Type B pancreatic cell (in vitro differentiated cells): Measurements from ENCODE around the gene TRAT1. TPM values are rescaled to one million over a fixed set of nuclear protein-coding genes. Genes with fewer than 3 reads are reported as not detected.

ENCODE experiments used
- DNase-seq: peaks from one replicate; pipeline ENCODE4 v3.0.0; 2021; ENCODE audit warnings: mixed read lengths; ENCODE audit not compliant: unreplicated experiment; ENCODE audit errors: extremely low spot score
- H3K27ac Mint-ChIP-seq: 2 replicates; pipeline ENCODE4 v1.8.0; 2021; ENCODE audit warnings: mild to moderate bottlenecking, mixed read lengths
- H3K27me3 Mint-ChIP-seq: 2 replicates; pipeline ENCODE4 v1.8.0; 2021; ENCODE audit warnings: mixed read lengths
- H3K36me3 Mint-ChIP-seq: 2 replicates; pipeline ENCODE4 v1.8.0; 2021; ENCODE audit warnings: mixed read lengths
- H3K4me1 Mint-ChIP-seq: one replicate; pipeline ENCODE4 v1.8.0; 2021; ENCODE audit warnings: mixed read lengths; ENCODE audit not compliant: unreplicated experiment
- H3K4me3 Mint-ChIP-seq: 2 replicates; pipeline ENCODE4 v1.8.0; 2021; ENCODE audit warnings: mild to moderate bottlenecking, mixed read lengths
- H3K9me3 Mint-ChIP-seq: 2 replicates; pipeline ENCODE4 v1.8.0; 2021; ENCODE audit warnings: mixed read lengths
- CTCF ChIP-seq: fragments of 200-600 bp; sonication (generic); conservative IDR thresholded peaks from 2 replicates; pipeline ENCODE4 v1.5.0; 2021; ENCODE audit warnings: antibody characterized with exemption, mild to moderate bottlenecking
- total RNA-seq: library from RNA; stranded (reverse); gene quantifications from 2 replicates; pipeline ENCODE4 v1.2.1, GENCODE V29; 2021; ENCODE audit warnings: low replicate concordance

Gene TRAT1
- total RNA-seq, 1 donor from 2014 or later, result not detected

DNA sequence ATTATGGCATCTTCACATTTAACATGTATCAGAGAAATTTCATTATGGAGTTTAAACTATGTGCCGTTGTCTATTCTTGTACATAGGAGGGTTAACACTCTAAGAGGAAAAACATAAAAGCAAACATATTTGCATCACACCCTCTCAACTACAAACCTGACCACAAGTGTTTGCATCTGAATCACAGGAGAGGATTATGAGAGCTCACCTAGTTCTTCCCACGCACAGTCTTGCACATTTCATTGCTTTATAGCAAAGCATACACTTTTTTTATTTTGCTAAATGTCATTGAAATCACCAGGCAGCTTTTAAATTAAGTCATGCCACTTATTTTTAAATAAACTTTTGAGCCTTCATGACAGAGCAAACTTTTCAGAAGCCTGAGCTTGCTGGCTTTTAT lies 12.5 kb downstream of the TRAT1 start:
- Mint-ChIP-seq H3K4me3 (no peak overlapping the region), H3K36me3 (no peaks in the 10 kb centered on the region), H3K27ac (no peak overlapping the region), H3K4me1 (no peaks in the 10 kb centered on the region), H3K9me3 (no peaks in the 10 kb centered on the region), H3K27me3 (no peaks in the 10 kb centered on the region)
- DNase-seq, result no peak
- no peak for TF ChIP-seq CTCF

DNA sequence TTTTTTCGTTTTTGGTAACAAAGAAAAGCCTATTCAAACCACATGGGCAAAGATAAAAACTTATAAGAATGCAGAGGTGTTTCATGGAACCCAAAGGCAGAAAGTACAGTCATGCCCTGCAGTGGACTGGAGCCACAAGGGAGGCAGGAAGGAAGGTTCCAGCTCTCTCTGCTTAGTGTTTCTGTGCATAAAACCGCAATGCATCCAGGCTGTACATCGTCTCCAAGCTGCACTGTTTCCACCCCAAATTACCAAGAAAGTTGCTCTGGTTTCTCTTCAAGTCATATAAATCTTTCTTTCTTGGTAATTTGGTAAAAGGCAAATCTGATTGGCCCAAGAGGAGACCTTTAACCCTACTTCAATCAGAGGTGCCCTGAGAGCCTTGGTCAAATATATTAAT lies 15.8 kb downstream of the TRAT1 start:
- TF ChIP-seq CTCF, result no peak
- Mint-ChIP-seq H3K9me3 (no peaks in the 10 kb centered on the region), H3K27ac (no peak overlapping the region), H3K4me1 (no peaks in the 10 kb centered on the region), H3K27me3 (no peaks in the 10 kb centered on the region), H3K36me3 (no peaks in the 10 kb centered on the region), H3K4me3 (no peak overlapping the region)
- no peak for DNase-seq

- no peak overlapping the region for H3K27ac Mint-ChIP-seq
- H3K27me3 Mint-ChIP-seq, result peaks cover 3% of the 10 kb centered on the region
- H3K4me3 Mint-ChIP-seq, result no peak overlapping the region
- no peaks in the 10 kb centered on the region for H3K36me3 Mint-ChIP-seq
- no peak for TF ChIP-seq CTCF
- no peaks in the 10 kb centered on the region for H3K4me1 Mint-ChIP-seq
- no peak for DNase-seq
- no peaks in the 10 kb centered on the region for H3K9me3 Mint-ChIP-seq
Observed at GRCh38 chr3:108845709-108846293, 23.2 kb downstream of the TRAT1 start.

DNA sequence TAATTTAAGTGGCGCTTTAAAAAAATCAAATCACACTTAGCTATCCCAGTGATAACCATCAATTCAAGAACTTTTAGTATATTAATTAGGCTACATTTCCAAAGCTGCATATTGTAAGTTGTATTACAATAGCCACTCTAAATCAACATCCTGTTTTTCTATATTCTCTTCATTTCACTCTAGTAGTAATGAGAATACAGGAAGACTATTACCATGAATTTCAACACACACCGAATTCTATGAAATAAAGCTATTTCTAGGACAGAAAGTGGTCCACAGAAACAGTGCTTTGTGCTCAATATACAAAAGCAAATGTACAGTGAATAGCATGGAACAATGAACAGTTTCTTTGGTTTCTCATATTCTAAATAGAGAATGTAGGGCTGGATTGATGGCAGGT lies 24.6 kb downstream of the TRAT1 start:
- peaks cover 3% of the 10 kb centered on the region for H3K27me3 Mint-ChIP-seq
- H3K9me3 Mint-ChIP-seq, result no peaks in the 10 kb centered on the region
- H3K36me3 Mint-ChIP-seq, result no peaks in the 10 kb centered on the region

DNA sequence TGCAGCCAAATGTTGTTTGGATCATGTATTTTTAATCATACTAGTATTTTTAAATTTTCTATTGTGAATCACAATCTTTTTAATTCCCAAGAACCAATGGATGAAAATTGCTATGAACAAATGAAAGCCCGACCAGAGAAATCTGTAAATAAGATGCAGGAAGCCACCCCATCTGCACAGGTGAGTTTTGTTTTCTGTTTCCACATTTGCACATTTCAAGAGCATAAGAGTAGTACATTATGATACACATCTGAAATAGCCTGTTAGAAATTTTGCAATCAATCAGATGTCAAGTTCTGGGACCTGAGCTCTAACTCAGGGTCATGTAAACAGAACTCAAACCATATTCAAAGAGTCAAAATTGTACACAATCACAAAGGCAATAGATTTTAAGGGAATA lies 26.5 kb downstream of the TRAT1 start:
- Mint-ChIP-seq H3K4me3 (no peak overlapping the region), H3K9me3 (no peaks in the 10 kb centered on the region), H3K36me3 (no peaks in the 10 kb centered on the region), H3K4me1 (no peaks in the 10 kb centered on the region), H3K27ac (no peak overlapping the region), H3K27me3 (peaks cover 3% of the 10 kb centered on the region)
- TF ChIP-seq CTCF, result no peak
- DNase-seq, result no peak

More for the DNA sequence above, 24.6 kb downstream of the TRAT1 start:
- no peaks in the 10 kb centered on the region for H3K4me1 Mint-ChIP-seq
- no peak for TF ChIP-seq CTCF
- no peak for DNase-seq
- H3K27ac Mint-ChIP-seq, result no peak overlapping the region
- H3K4me3 Mint-ChIP-seq, result no peak overlapping the region

DNA sequence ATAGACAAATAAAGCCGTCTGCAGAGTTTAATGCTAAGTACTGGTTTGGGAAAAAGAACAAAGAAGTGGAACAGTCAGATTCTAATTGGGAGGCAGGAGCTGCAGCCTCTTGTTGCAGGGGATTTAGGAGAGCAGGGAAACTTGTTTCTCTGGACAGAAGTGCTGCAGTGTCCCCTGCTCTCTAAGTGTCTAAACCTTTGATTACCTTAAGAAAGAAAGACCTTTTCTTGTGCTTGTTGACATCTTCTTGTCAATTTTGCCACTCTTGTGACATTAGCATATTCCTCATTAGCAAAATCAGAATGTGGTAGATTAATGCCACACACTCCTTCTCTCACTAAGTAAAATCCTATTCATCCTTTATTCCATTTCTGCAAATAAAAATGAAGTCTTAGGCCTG lies 38.8 kb downstream of the TRAT1 start:
- peaks cover 5% of the 10 kb centered on the region for H3K4me1 Mint-ChIP-seq
- no peaks in the 10 kb centered on the region for H3K36me3 Mint-ChIP-seq
- H3K9me3 Mint-ChIP-seq, result peaks cover 3% of the 10 kb centered on the region
- no peaks in the 10 kb centered on the region for H3K27me3 Mint-ChIP-seq
- H3K4me3 Mint-ChIP-seq, result no peak overlapping the region
- H3K27ac Mint-ChIP-seq, result no peak overlapping the region
- no peak for DNase-seq
- TF ChIP-seq CTCF, result no peak
